H9 (cell line): ENCODE data around the gene ATG13. TPM values are rescaled to one million over a fixed set of nuclear protein-coding genes. Genes with fewer than 3 reads are reported as not detected.

Experiments
- DNase-seq: peaks from one replicate; pipeline ENCODE4 v3.0.0-alpha.2; 2017
- H2AFZ ChIP-seq: one replicate; pipeline ENCODE4 v1.6.1; 2013; ENCODE audit warnings: mild to moderate bottlenecking, low read length, control low read depth, moderate library complexity
- H2AK5ac ChIP-seq: 2 replicates; pipeline ENCODE4 v1.6.1; 2013; ENCODE audit warnings: low read length, control low read depth, mixed read lengths; ENCODE audit not compliant: insufficient read length
- H2BK120ac ChIP-seq: one replicate; pipeline ENCODE4 v1.6.1; 2013; ENCODE audit warnings: low read depth, mild to moderate bottlenecking, low read length, control low read depth, inconsistent platforms; ENCODE audit not compliant: poor library complexity, severe bottlenecking
- H2BK12ac ChIP-seq: 2 replicates; pipeline ENCODE4 v1.6.1; 2013; ENCODE audit warnings: low read length, control low read depth, mixed read lengths, low read depth; ENCODE audit not compliant: insufficient read length
- H2BK15ac ChIP-seq: 2 replicates; pipeline ENCODE4 v1.6.1; 2013; ENCODE audit warnings: low read depth, low read length, control low read depth
- H2BK20ac ChIP-seq: one replicate; pipeline ENCODE4 v1.6.1; 2013; ENCODE audit warnings: low read depth, mild to moderate bottlenecking, low read length, control low read depth, inconsistent platforms; ENCODE audit not compliant: poor library complexity, severe bottlenecking
- H2BK5ac ChIP-seq: 2 replicates; pipeline ENCODE4 v1.6.1; 2013; ENCODE audit warnings: low read length, control low read depth, mixed read lengths; ENCODE audit not compliant: insufficient read length
- H3K14ac ChIP-seq: 2 replicates; pipeline ENCODE4 v1.6.1; 2013; ENCODE audit warnings: low read length, control low read depth; ENCODE audit not compliant: insufficient read depth
- H3K18ac ChIP-seq: 2 replicates; pipeline ENCODE4 v1.6.1; 2013; ENCODE audit warnings: low read depth, mild to moderate bottlenecking, mixed read lengths, low read length, control low read depth; ENCODE audit not compliant: insufficient read length
- H3K23ac ChIP-seq: 2 replicates; pipeline ENCODE4 v1.6.1; 2013; ENCODE audit warnings: low read length, control low read depth, mixed read lengths, low read depth; ENCODE audit not compliant: insufficient read length
- H3K23me2 ChIP-seq: 2 replicates; pipeline ENCODE4 v1.6.1; 2013; ENCODE audit warnings: low read depth, mild to moderate bottlenecking, mixed read lengths, low read length, control low read depth; ENCODE audit not compliant: insufficient read length, poor library complexity, severe bottlenecking
- H3K27ac ChIP-seq: 2 replicates; pipeline ENCODE4 v1.5.1; 2013; ENCODE audit warnings: low read length, control low read depth, mixed read lengths, low read depth; ENCODE audit not compliant: insufficient read length
- H3K27me3 ChIP-seq: 2 replicates; pipeline ENCODE4 v1.6.1; 2013; ENCODE audit warnings: low read length, control low read depth, inconsistent platforms; ENCODE audit not compliant: insufficient read depth
- H3K4ac ChIP-seq: 2 replicates; pipeline ENCODE4 v1.6.1; 2013; ENCODE audit warnings: low read depth, mild to moderate bottlenecking, control low read depth, inconsistent platforms, low read length, moderate library complexity
- H3K4me1 ChIP-seq: 2 replicates; pipeline ENCODE4 v1.6.1; 2013; ENCODE audit warnings: low read length, control low read depth, inconsistent platforms; ENCODE audit not compliant: insufficient read depth
- H3K4me2 ChIP-seq: 2 replicates; pipeline ENCODE4 v1.6.1; 2013; ENCODE audit warnings: low read length, control low read depth, mixed read lengths; ENCODE audit not compliant: insufficient read length, insufficient read depth
- H3K56ac ChIP-seq: 2 replicates; pipeline ENCODE4 v1.6.1; 2013; ENCODE audit warnings: low read depth, mild to moderate bottlenecking, mixed read lengths, low read length, control low read depth; ENCODE audit not compliant: insufficient read length
- H3K79me1 ChIP-seq: 2 replicates; pipeline ENCODE4 v1.6.1; 2013; ENCODE audit warnings: low read depth, mild to moderate bottlenecking, moderate library complexity, low read length, control low read depth, inconsistent platforms; ENCODE audit not compliant: insufficient read depth, poor library complexity, severe bottlenecking
- H3K79me2 ChIP-seq: 2 replicates; pipeline ENCODE4 v1.6.1; 2013; ENCODE audit warnings: low read length, control low read depth, inconsistent platforms; ENCODE audit not compliant: insufficient read depth
- H3K9ac ChIP-seq: 2 replicates; pipeline ENCODE4 v1.6.1; 2013; ENCODE audit warnings: low read length, control low read depth, mixed read lengths; ENCODE audit not compliant: insufficient read length; ENCODE audit errors: extremely low read depth
- H3K9me3 ChIP-seq: one replicate; pipeline ENCODE4 v1.6.1; 2013; ENCODE audit warnings: low read depth, low read length, inconsistent platforms; ENCODE audit not compliant: control insufficient read depth
- H3T11ph ChIP-seq: one replicate; pipeline ENCODE4 v1.6.1; 2013; ENCODE audit warnings: mild to moderate bottlenecking, low read length, control low read depth, inconsistent platforms
- H4K20me1 ChIP-seq: one replicate; pipeline ENCODE4 v1.6.1; 2013; ENCODE audit not compliant: control insufficient read depth, insufficient read length, insufficient read depth
- H4K5ac ChIP-seq: 2 replicates; pipeline ENCODE4 v1.6.1; 2013; ENCODE audit warnings: low read depth, mild to moderate bottlenecking, mixed read lengths, low read length, control low read depth; ENCODE audit not compliant: insufficient read length
- H4K8ac ChIP-seq: replicated peaks from 2 replicates; pipeline ENCODE4 v1.6.1; 2013; ENCODE audit warnings: low read length, control low read depth, mixed read lengths, low read depth; ENCODE audit not compliant: insufficient read length
- H4K91ac ChIP-seq: 2 replicates; pipeline ENCODE4 v1.6.1; 2013; ENCODE audit warnings: low read depth, mild to moderate bottlenecking, moderate library complexity, mixed read lengths, low read length, control low read depth; ENCODE audit not compliant: insufficient read length
- H3K27ac Mint-ChIP-seq, 3 experiments: 2 replicates in 2 of 3; 3 replicates in 1 of 3; pipeline ENCODE4 v1.8.0; 2020 to 2021; ENCODE audit warnings: mixed read lengths in 3 of 3, mild to moderate bottlenecking in 1 of 3, moderate library complexity in 1 of 3
- H3K27me3 Mint-ChIP-seq: 2 replicates; pipeline ENCODE4 v1.8.0; 2021; ENCODE audit warnings: low read depth, mild to moderate bottlenecking, moderate library complexity, mixed read lengths
- H3K36me3 Mint-ChIP-seq, 3 experiments: 2 replicates in 2 of 3; 3 replicates in 1 of 3; pipeline ENCODE4 v1.8.0; 2020 to 2021; ENCODE audit warnings: low read depth in 3 of 3, mixed read lengths in 3 of 3; ENCODE audit not compliant: insufficient read depth in 1 of 3
- H3K4me1 Mint-ChIP-seq, 2 experiments: 2 replicates each; pipeline ENCODE4 v1.8.0; 2020; ENCODE audit warnings: mixed read lengths in 2 of 2
- H3K4me3 Mint-ChIP-seq, 2 experiments: 2 replicates in 1 of 2; 3 replicates in 1 of 2; pipeline ENCODE4 v1.8.0; 2020 to 2021; ENCODE audit warnings: mild to moderate bottlenecking in 2 of 2, mixed read lengths in 2 of 2, moderate library complexity in 1 of 2
- H3K9me3 Mint-ChIP-seq, 2 experiments: 2 replicates in 1 of 2; 3 replicates in 1 of 2; pipeline ENCODE4 v1.8.0; 2020; ENCODE audit warnings: mild to moderate bottlenecking in 2 of 2, mixed read lengths in 2 of 2, moderate library complexity in 1 of 2
- WGBS: extraction: QIAGEN DNeasy Blood & Tissue Kit; methylation state at CpG from one replicate; pipeline ENCODE4 v1.1.7; 2013; ENCODE audit warnings: missing lambda C conversion rate, low lambda C conversion rate, mixed read lengths; ENCODE audit not compliant: insufficient read length; ENCODE audit errors: extremely low coverage; 5-methylcytosine and 5-hydroxymethylcytosine counted together
- total RNA-seq: library from RNA; stranded (reverse); gene quantifications from 2 replicates; pipeline ENCODE4 v1.2.1, GENCODE V29; 2021
- TF ChIP-seq, protein P1 (sequence below): fragments of 200-600 bp; sonication (generic); conservative IDR thresholded peaks from 3 replicates; pipeline ENCODE4 v1.8.0; 2021; ENCODE audit warnings: antibody characterized with exemption, mild to moderate bottlenecking

The ATG13 gene
- total RNA-seq, 1 experiment from 2014 or later = 79.1 TPM

DNA sequence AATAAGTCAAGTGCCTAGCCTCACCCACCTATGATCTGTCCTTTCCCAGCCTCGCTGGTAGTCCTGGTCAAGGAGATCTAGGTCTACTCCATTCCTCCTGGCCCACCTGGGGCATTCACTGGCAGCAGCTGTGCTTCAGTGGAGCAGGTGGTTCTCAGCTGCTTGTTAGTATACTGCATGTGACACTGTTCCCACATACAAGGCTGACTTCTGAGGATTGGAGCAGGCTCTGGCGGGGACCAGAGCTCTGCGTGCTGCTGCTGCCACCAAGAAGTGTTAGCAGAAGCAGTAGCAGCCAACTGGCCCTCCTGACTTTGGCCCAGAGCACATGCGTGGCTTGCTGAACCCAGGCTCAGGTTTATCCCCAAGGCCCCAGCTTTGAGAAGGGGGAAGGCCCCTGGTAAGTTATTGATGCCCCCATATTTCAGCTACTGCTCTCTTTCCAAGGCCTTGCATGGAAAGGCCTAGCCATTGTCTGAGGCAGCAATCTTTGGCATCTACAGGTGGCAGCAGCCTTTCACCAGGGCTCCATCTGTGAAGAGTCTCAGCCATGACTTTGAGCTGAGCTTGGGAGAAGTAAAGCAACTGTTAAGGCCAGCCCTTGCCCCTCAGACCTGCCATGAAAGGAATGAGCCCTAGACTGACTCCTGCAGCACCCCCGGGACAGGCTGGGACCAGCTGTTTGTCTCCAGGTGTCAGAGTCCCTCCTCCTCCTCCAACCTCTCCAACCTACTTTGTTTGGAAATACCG, 56.5 kb downstream of the ATG13 start:
- Histone ChIP-seq H4K5ac (no peak overlapping the region), H4K91ac (no peak overlapping the region), H3K23ac (no peak overlapping the region), H3K23me2 (no peaks in the 10 kb centered on the region), H2AK5ac (no peak overlapping the region), H4K8ac (no peak overlapping the region), H3K27me3 (no peaks in the 10 kb centered on the region), H3K14ac (no peak overlapping the region), H2BK12ac (no peak overlapping the region), H2BK20ac (no peak overlapping the region), H2BK15ac (no peak overlapping the region), H3T11ph (no peak overlapping the region), H3K9me3 (no peaks in the 10 kb centered on the region), H2BK120ac (no peak overlapping the region), H3K79me1 (no peaks in the 10 kb centered on the region), H3K79me2 (no peaks in the 10 kb centered on the region), H3K4ac (no peak overlapping the region), H3K18ac (no peak overlapping the region), H3K27ac (no peak overlapping the region), H3K4me1 (no peaks in the 10 kb centered on the region), H3K4me2 (no peak overlapping the region), H3K56ac (no peak overlapping the region), H2AFZ (no peak overlapping the region), H3K9ac (no peak overlapping the region), H4K20me1 (no peaks in the 10 kb centered on the region), H2BK5ac (no peak overlapping the region)
- TF ChIP-seq, protein P1, sequence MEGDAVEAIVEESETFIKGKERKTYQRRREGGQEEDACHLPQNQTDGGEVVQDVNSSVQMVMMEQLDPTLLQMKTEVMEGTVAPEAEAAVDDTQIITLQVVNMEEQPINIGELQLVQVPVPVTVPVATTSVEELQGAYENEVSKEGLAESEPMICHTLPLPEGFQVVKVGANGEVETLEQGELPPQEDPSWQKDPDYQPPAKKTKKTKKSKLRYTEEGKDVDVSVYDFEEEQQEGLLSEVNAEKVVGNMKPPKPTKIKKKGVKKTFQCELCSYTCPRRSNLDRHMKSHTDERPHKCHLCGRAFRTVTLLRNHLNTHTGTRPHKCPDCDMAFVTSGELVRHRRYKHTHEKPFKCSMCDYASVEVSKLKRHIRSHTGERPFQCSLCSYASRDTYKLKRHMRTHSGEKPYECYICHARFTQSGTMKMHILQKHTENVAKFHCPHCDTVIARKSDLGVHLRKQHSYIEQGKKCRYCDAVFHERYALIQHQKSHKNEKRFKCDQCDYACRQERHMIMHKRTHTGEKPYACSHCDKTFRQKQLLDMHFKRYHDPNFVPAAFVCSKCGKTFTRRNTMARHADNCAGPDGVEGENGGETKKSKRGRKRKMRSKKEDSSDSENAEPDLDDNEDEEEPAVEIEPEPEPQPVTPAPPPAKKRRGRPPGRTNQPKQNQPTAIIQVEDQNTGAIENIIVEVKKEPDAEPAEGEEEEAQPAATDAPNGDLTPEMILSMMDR = no peak
- no peak for DNase-seq
- Mint-ChIP-seq H3K4me3 (no peak overlapping the region), H3K36me3 (peaks cover 20 to 44% (median 41%) of the 10 kb centered on the region in 3 experiments; a peak in 6 of 7 replicates), H3K27me3 (no peaks in the 10 kb centered on the region; the same call in 1 of the 2 replicates), H3K27ac (peak overlapping the region; percentile 86 to 94 (median 94); a peak in 5 of 7 replicates), H3K4me1 (peaks cover 14 to 16% of the 10 kb centered on the region in 2 experiments), H3K9me3 (no peaks in the 10 kb centered on the region)
- WGBS = no CpG with 5 or more reads among the region's 6 CpGs
